ENCODE results near the gene PTPRE.

Gene PTPRE

DNA sequence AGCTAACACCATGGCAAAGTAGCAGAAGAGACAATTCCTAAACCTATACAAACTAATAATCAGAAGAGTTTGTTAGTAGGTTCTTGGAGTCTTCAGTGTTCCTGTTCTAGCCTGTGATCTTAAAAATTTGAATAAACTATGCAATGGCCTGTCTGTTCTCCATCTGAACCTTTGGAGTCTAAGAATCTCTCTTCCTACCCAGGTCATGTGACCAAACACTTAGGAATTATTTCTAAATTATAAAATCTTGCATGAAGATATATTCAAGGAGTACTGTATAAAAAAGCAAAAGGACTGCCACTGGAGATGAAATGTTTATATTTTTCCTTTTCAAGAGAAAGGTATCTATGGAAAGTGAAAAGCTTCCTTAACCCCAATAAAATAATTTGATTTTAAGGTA, 216.9 kb downstream of the PTPRE start:
- no peak for DNase-seq (ENCODE audit: low read depth in 2 of 2)

DNA sequence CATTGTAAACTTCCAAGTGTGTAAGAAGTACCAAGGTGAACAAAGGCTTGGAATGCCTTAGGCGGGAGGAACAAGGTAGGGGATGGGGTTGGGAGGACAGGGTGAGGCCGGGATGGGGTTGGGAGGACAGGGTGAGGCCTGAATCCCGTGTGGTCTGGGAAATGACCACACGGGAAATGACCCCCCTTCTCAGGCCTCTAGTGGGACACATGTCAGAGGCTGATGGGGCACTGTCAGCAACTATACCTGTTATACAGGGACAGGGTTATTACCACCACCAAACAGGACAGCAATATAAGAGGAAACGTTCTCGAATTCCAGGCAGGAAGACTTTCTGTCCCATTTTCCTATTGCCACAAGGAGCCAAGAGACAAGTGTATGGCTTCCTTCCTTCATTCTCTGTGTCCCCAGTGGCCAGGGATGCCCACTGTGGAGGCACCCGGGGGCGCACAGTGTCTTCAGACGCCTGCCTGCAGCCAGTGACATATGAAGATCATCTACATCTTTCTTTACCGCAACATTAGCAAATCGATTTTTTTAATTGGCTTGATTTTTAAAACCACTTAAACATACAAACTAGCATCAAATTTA, 218.0 kb downstream of the PTPRE start:
- no peak for DNase-seq (ENCODE audit: low read depth in 2 of 2)

DNA sequence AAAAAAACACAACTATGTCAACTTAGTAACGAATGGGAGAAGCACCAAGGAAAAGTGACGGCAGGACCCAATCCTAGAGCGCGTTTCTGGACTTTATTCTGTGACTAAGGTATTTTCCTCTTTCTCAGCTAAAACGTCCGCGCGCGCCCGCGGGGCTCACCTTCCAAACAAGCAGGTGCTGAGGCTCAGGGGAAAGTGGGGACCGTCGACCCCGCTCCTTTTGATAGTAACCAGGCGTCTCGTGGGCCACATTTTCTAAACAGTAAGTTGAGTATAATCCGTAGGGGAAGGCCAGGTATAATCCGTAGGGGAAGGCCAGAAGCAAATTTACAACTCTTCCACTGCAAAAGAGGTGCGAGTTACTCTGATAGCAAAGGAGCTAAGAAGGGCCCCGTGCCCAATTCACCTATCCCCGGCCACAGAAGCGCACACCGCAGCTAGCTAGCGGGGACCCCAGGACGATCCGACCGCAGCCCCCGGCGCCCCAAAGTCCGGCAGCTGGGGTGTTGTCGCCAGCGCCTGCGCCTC, 218.6 kb downstream of the PTPRE start:
- DNase-seq (ENCODE audit: low read depth in 2 of 2) = no peak

DNA sequence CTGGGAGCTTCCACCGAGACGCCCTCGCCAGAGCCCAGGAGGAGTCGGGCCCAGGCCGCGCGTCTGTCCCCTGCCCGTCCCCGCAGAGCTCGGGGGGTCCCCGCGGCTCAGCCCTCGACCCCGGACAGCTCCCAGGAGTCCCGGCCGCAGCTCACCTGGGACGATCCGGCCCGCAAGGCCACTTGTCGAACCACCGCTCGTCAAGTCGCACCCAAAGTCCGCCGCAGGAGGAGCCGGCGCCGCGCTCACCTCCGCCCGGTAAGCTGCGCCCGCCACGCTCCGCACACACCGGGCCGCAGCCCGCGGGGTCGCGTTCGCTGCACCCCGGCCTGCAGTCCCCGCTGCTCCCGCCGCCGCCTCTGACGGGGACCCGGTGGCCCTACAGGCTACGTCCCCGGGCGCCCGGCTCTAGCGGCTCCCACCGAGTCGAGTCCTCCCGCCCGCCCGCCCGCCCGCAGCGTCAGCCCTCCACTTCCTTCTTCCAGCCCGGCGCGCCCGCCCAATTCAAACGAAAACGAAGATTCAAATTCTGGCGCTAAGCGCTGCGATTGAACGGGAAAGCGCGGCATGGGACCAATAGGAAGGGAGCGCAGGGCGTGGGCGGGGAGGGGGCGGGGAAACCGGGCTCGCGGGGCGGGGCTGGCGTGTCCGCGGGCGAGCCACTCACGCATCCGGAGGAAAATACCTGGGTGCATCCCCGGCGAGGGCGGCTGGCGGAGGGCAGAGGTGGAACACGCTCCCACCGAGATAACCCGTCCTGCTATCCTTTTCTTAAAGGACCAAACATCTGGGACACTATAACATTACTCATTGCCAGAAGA, 219.3 kb downstream of the PTPRE start, which contains the start of gene MKI67:
Gene MKI67, minus strand, starts transcription at position 480 of the 821 bp plus-strand sequence. CDS start 756 bp downstream, outside the sequence.
- DNase-seq (ENCODE audit: low read depth in 2 of 2) = peak; percentile 87 to 88

DNA sequence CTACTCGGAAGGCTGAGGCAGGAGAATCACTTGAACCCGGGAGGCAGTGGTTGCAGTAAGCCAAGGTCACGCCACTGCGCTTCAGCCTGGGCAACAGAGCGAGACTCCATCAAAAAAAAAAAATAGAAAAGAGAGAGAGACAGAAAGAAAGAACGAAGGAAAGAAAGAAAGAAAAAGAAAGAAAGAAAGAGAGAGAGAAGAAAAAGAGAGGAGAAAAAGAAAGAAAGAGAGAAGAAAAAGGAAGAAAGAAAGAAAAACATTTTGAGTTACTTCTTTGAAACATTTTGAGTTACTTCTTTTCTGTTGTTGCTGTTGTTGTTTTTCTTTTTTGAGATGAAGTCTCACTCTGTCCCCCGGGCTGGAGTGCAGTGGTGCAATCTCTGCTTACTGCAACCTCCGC, 221.7 kb downstream of the PTPRE start:
- no peak for DNase-seq (ENCODE audit: low read depth in 2 of 2)

DNA sequence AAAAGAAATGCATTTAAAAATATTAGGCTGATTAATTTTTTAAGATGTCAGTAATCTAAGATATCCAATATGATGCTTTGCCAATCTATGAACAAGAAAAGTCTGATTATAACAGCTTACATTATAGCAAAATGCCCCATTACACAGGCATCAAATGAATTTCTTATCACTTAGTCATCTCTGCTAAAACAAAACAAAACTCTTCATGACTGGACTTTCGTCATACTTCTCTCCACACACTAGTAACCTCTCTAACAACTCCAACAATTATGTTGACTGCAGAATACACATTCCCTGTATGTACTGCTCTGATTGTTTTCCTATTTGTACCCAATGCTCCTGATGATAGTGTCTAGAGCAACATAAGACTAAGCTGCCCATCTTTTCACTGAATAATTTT, 223.1 kb downstream of the PTPRE start:
- DNase-seq (ENCODE audit: low read depth in 2 of 2) = no peak

Data from stimulated activated CD4-positive, alpha-beta T cell treated with anti-CD3 and anti-CD28 coated beads, Interleukin-1b, Interleukin-23, amount 100 ng/mL, for 4 hours (primary cell).